HUDEP-2 (cell line): ENCODE results near the gene CYP1A2.
"Not testable (repeated sequence)": the region's sequence is repeated elsewhere in the genome, so short reads cannot be mapped to it uniquely, and the experiment has no call there.

Experiments
- DNase-seq, 76 experiments: peaks; one replicate each; lab custom pipeline; 2025; ENCODE audit not compliant: unreplicated experiment in 76 of 76; lab: John Stamatoyannopoulos, UW

CYP1A2 gene, protein sequence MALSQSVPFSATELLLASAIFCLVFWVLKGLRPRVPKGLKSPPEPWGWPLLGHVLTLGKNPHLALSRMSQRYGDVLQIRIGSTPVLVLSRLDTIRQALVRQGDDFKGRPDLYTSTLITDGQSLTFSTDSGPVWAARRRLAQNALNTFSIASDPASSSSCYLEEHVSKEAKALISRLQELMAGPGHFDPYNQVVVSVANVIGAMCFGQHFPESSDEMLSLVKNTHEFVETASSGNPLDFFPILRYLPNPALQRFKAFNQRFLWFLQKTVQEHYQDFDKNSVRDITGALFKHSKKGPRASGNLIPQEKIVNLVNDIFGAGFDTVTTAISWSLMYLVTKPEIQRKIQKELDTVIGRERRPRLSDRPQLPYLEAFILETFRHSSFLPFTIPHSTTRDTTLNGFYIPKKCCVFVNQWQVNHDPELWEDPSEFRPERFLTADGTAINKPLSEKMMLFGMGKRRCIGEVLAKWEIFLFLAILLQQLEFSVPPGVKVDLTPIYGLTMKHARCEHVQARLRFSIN

GRCh38 chr15:74748322-74748946 is at the start of gene CYP1A2:
Gene CYP1A2, plus strand, starts transcription at chr15:74748845. Its CDS starts 894 bp downstream, at chr15:74749739.
- DNase-seq = no peak

DNA sequence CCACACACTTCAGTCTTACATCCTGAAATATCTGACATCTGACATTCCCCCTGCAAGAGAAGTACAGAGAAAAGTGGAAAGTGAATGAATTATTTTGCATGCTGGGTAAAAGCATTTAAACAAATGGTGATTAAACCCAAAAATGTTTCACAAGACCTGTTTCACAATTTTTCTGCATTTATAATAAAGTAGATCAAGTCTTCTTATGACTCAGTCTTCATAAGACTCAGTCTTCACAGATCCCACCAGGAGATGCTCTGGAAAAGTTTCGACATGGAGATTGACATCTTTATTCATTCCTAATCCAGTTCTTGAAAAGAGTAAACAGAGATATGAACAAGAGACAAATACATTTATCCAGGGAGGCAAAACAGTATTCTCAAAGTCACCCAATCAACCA is 39.6 kb upstream of the CYP1A2 start:
- no peak for DNase-seq

GRCh38 chr15:74709892-74710291 is 38.8 kb upstream of the CYP1A2 start:
- DNase-seq = no peak

DNA sequence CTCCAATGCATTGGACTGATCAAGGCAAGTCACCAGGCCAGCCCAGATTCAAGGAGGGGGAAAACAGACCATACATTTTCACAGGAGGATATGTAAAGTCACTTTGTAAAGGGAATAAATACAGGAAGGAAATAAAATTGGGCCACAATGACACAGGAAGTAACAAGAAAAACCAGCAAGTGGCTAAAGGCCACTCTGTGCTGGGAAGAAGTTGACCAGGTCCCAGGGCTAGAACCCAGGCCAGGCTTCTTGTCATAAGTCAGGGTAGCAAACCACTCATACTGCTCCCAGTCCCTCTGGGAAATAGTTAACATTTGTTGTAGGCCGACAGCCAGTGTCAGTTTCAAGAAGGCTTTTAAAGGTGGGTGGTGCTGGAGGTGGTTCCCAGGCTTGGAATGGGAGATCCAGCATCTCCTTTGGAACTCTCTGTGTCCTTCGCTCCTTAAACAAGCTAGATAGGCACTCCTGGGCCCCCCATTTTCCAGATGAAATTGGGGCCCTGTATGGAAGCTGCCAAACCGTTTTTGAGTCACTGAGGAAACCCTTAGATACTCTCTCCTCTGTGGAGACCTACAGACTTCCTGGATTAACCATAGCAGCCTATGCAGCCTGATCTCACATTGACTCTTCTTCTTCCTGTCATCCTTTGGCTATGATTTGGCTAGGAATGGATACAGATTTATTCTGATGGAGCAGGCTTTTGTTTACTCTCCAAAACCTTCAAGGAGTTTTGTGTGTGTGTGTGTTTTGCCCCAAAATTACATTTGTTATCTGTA is 38.1 kb upstream of the CYP1A2 start:
- no peak for DNase-seq

DNA sequence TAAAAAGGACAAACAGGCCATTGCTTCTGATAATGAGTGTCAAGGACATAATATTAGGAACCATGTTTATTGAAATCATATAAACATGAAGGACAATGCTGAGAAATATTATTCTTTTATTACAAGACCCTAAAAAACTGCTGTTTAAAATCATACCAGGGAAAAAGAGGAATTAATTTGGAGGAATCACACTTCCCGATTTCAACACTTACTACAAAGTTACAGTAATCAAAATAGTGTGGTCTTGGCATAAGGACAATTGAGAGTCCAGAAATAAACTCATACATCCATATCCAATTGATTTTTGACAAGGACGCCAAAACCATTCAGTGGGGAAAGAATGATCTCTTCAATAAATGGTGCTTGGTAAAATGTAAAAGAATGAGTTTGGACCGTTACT is 36.3 kb upstream of the CYP1A2 start:
- no peak for DNase-seq

DNA sequence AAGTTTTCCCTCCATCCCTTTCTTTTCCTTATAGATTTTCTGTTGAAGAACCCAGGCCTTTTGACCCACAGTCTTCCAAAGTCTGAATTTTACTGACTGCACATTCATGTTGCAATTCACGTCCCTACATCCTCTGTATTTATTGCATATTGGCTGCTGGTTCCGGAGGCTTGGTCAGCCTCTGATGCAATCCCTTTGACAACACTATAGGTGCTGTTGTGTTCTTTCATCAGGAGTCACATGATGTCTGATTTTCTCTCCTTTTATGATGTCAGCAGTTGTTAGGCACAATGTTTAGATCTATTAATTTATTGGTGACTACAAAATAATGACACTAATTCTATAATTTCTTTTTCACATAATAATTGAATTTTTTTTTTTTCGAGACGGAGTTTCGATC is 32.0 kb upstream of the CYP1A2 start:
- DNase-seq = no peak

DNA sequence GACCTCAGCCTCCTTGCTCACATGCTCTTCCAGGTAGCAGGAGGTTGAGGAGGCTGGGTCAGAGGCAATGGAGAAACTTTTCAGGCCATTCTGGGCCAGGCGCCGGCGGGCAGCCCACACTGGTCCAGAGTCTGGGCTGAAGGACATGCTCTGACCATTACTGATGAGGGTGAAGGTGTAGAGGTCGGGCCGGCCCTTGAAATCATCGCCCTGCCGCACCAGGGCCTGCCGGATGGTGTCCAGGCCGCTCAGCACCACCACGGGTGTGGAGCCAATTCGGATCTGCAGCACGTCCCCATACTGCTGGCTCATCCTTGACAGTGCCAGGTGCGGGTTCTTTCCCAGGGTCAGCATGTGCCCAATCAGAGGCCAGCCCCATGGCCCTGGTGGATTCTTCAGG is 26.1 kb upstream of the CYP1A2 start:
- no peak for DNase-seq

- no peak for DNase-seq
Observed at GRCh38 chr15:74723187-74723586, 25.5 kb upstream of the CYP1A2 start.

GRCh38 chr15:74723754-74724334 is 24.8 kb upstream of the CYP1A2 start:
- DNase-seq = no peak

DNA sequence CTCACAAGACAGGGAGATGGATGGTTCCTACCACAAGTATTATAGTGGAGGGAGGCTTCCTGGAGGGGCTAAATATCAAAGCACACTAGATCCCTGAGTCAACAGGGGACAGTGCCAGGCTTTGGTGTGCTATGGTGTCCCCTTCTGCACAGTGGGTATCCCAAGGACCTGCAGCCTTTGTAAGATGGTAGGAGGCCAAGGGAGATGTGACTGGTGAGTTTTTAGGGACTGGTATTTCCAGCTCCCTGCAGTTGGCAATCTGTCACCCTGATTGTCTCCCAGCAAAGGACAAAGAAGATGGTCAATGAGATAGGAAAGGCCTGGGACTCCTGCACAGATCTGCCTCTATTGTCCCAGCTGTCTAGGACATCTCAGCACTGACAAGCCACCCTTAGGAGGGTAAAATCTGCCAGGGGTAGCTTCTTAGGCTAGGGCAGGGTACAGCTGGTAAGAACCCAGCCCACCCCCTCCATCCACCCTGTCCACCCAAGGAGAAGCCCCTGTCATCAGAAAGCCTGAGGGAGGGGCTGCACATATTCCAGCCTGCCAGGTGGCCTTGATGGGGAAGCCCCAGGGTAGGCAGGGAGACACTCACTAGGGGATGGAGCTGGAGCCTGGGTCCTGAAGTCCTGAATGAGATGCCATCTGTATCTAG is 23.9 kb upstream of the CYP1A2 start:
- no peak for DNase-seq

GRCh38 chr15:74725225-74725774 is 23.3 kb upstream of the CYP1A2 start, which contains the start of gene CYP1A1:
Gene CYP1A1, minus strand, starts transcription at chr15:74725528. Its CDS starts 2,431 bp downstream, at chr15:74723097.
- DNase-seq = no peak

DNA sequence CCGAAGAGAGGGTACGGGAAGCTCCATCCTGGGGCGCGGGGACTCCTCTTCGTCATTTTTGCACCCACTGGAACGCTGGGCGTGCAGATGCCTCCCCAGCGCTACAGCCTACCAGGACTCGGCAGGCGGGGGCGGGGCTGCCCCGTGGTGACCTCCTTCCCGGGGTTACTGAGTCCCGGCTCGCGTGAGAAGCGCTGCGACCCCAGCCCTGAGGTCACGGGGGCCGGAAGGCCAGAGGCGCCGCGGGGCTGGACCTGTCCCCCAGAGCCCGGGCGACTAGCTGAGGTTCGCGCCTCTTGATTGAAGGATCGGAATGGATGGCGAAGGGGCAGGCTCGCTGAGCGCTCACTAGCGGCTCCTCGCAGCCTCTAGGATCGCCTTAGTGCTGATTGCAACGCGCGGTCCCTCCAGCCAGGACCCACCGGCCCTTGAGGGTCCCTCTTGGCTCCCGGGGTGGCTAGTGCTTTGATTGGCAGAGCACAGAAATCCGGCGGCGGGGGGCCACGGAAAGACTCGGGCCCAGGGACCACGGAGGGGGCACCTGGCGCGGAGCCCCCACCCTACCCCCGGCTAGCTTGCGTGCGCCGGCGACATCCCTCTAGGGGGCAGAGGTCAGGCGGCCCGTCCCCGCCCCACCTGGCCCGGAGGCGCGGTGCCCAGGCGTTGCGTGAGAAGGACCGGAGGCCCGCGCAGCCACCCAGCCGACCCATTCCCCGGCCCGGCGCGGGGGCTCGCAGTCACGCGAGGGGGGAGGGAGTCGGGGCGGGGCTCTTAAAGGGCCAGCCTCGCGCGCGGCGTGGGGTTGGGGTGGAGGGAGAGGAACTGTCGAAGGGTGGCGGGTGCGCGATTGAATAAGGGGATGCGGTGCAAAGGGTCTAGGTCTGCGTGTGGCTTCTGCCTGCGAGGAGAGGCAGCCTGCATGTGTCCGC is 22.5 kb upstream of the CYP1A2 start:
- DNase-seq = peak in 1 of 76 experiments; percentile 19

DNA sequence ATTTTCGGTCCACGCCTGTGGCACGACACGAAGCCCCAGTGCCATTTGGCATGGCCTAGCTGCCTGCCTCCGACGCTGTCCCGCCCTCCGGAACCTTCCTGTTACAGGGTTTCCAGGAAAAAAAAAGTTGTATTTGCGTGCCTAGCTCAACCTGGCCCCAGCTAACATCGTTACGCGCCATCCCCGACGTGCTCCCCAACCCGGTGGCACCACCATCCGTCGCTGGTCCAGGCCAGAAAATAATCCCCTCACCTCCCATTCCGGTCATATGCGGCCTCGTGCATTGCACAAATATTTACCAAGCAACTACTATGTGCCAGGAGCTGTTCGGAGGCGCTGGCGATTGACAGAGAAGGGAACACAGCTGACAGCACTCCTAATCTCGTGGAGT is 21.9 kb upstream of the CYP1A2 start:
- DNase-seq = no peak

DNA sequence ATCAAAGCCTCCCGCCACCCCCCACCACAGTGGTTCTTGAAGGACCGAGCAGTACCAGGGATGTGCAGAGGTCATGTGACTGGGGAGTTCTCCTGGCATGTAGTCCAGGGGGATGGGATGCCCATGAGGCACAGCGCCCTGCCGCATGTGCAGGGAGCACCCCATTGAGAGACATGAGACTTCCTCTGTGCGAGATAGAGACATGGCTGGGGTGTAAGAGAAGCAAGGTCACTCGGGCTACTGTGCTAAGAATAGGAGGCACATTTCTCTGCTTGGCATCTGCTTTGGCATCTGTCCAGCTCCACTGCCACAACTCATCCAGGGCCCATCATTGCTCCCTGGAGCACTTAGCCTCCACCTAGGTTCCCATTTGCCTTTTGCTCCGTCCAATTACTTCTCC is 20.9 kb upstream of the CYP1A2 start:
- no peak for DNase-seq

- not testable (repeated sequence) for DNase-seq
Observed at GRCh38 chr15:74728699-74729098, 19.9 kb upstream of the CYP1A2 start.

DNA sequence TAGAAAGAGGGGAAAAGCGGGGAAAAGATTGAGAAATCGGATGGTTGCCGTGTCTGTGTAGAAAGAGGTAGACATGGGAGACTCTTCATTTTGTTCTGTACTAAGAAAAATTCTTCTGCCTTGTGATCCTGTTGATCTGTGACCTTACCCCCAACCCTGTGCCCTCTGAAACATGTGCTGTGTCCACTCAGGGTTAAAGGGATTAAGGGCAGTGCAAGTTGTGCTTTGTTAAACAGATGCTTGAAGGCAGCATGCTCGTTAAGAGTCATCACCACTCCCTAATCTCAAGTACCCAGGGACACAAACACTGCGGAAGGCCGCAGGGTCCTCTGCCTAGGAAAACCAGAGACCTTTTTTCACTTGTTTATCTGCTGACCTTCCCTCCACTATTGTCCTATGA is 19.3 kb upstream of the CYP1A2 start:
- DNase-seq = not testable (repeated sequence)

GRCh38 chr15:74730619-74731316 is 17.9 kb upstream of the CYP1A2 start:
- DNase-seq = no peak

DNA sequence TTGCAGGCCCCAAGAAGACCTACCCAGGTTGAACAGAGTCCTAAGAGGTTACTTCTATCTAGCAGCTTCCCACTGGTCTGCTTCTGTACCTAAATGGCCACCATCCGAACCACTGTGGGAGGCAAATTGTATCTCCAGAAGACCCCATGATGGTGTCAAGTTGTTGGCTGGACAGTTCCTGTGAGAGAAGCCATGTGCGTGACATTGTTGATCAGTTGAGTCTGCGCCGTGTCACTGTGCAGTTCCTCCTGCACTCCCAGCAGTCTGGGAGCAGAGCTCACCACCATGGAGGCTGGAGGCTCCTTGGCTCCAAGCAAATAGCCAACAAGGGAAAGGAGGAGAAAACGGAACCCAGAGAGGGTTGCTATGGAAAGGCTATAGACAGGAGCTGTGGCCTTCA is 15.8 kb upstream of the CYP1A2 start:
- no peak for DNase-seq
